ENCODE measurements around the gene UROS. TPM values are rescaled to one million over a fixed set of nuclear protein-coding genes. Genes with fewer than 3 reads are reported as not detected.

UROS gene
- total and polyA plus RNA-seq, 4 donors, result 24.9 to 157 (median 37.9) TPM

- no peak for DNase-seq (ENCODE audit: low spot score)
- Histone ChIP-seq H3K4me1 (ENCODE audit: control insufficient read depth in 4 of 4, insufficient read depth in 4 of 4, low read length in 3 of 4) (peaks cover 2 to 14% (median 9%) of the 10 kb centered on the region in 4 donors), H3K4me3 (ENCODE audit: low read depth in 1 of 3, low read length in 3 of 3) (no peak overlapping the region), H3K27me3 (ENCODE audit: control insufficient read depth in 4 of 4, insufficient read depth in 4 of 4, low read length in 3 of 4) (no peaks in the 10 kb centered on the region), H3K9me3 (ENCODE audit: control insufficient read depth in 4 of 4, low read length in 3 of 4) (no peaks in the 10 kb centered on the region), H3K9ac (ENCODE audit: low read depth in 1 of 2, low read length in 2 of 2) (no peak overlapping the region), H3K27ac (ENCODE audit: low read depth in 1 of 2, low read length in 2 of 2) (no peak overlapping the region), H3K36me3 (ENCODE audit: control insufficient read depth in 4 of 4, insufficient read depth in 3 of 4, low read depth in 1 of 4, low read length in 3 of 4) (peaks cover 7 to 47% (median 38%) of the 10 kb centered on the region in 4 donors)
- no peak for TF ChIP-seq TAF1 (conservative IDR thresholded peaks at IDR 0.05)
- no peak for TF ChIP-seq REST (IDR thresholded peaks at IDR 0.05)
- no peak for TF ChIP-seq MAX (IDR thresholded peaks at IDR 0.05)
- TF ChIP-seq RXRA (IDR thresholded peaks at IDR 0.05), result no peak
- no peak for TF ChIP-seq RAD21 (IDR thresholded peaks at IDR 0.05)
- no peak for TF ChIP-seq CTCF (IDR thresholded peaks at IDR 0.05; ENCODE audit: low read depth, low read length, missing input control)
- no peak for TF ChIP-seq HNF4A (conservative IDR thresholded peaks at IDR 0.05)
- TF ChIP-seq GABPA (IDR thresholded peaks at IDR 0.05 in 1 of 2, conservative IDR thresholded peaks at IDR 0.05 in 1 of 2), result no peak
- no peak for TF ChIP-seq ZBTB33 (IDR thresholded peaks at IDR 0.05)
- TF ChIP-seq SP1 (IDR thresholded peaks at IDR 0.05), result no peak
- TF ChIP-seq FOXA1 (IDR thresholded peaks at IDR 0.05), result no peak
- TF ChIP-seq ATF3 (IDR thresholded peaks at IDR 0.05), result no peak
- TF ChIP-seq EGR1 (IDR thresholded peaks at IDR 0.05; ENCODE audit: low read depth in 2 of 2), result no peak
- no peak for TF ChIP-seq JUND (IDR thresholded peaks at IDR 0.05)
- no peak for TF ChIP-seq YY1 (IDR thresholded peaks at IDR 0.05)
- TF ChIP-seq HNF4G (IDR thresholded peaks at IDR 0.05), result no peak
- TF ChIP-seq FOXA2 (IDR thresholded peaks at IDR 0.05), result no peak
- no peak for TF ChIP-seq NR2F2 (IDR thresholded peaks at IDR 0.05)
- 92% methylated on average over 3 of the region's 3 CpGs for WGBS
These were observed 17.9 kb upstream of the UROS start for GRCh38 chr10:125840955-125841354.
